DMS53 (cell line): ENCODE data around the gene CRX.
"Not testable (repeated sequence)": the region's sequence is repeated elsewhere in the genome, so short reads cannot be mapped to it uniquely, and the experiment has no call there.

Experiments used
- DNase-seq: peaks from one replicate; lab custom pipeline; 2025; lab: John Stamatoyannopoulos, UW

CRX gene

DNA sequence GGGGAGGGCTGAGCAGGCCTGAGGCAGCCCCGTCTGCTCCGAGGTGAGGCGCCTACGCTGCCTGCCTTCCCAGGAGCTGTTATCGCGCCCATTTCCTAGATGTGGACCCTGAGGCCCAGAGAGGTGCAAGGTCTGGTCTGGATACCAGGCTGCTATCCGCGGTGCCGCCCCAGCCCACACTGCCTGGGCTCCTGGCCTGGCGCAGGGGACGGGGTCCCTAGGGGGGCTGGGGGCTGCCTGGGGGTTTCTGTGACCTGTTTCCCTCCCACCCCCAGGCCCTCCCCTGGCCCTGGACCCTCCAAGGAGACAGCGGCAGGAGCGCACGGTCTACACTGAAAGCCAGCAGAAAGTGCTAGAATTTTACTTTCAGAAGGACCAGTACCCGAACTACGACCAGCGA is 38.1 kb downstream of the CRX start:
- not testable (repeated sequence) for DNase-seq

DNA sequence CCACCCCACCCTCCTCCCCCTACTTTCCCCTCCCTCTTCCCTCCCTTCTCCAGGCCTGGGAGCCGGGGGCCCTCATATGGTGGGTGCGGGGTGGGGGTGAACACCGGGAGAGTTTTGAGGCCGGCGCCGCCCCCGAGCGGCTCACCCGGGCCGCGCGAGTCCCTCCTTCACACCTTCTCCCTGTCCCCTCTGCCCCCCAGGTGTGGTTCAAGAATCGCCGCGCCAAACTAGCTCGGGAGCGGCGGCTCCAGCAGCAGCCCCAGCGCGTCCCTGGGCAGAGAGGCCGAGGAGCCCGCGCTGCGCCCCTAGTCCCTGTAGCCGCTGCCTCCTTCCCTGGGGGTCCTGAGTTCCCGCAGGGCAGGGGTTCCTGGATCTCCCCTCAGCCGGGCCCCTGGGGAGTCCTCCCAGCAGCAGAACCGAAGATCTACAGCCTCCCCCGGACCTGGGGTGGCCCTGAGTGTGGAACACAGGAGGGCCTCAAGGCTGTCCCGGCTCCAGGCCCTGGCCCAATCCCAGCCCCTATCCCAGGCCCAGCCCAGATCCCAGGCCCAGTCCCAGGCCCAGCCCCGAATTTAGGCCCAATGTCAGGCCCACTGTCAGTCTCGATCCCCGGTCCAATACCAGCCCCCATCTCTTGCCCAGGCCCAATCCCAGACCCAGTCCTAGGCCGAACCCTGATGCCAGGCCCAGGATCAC is 39.0 kb downstream of the CRX start:
- no peak for DNase-seq

DNA sequence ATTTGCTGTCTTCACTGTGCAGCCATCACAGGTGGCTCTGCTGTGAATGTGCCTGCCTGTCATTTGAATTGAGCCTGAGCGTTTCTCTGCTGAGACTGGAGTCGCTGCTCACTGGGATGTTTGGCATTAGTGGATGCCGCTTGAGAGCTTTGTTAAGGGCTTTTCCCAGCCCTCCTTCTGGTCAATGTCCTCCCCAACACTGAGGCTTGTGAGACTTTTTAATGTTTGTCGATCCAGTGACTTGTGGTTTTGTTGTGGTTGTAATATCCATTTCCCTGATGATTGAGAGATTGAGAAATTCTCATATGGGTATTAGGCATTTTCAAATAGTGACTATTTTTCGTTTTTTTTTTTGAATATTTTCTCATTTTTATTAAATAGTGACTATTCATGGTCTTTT is 39.9 kb downstream of the CRX start:
- no peak for DNase-seq

DNA sequence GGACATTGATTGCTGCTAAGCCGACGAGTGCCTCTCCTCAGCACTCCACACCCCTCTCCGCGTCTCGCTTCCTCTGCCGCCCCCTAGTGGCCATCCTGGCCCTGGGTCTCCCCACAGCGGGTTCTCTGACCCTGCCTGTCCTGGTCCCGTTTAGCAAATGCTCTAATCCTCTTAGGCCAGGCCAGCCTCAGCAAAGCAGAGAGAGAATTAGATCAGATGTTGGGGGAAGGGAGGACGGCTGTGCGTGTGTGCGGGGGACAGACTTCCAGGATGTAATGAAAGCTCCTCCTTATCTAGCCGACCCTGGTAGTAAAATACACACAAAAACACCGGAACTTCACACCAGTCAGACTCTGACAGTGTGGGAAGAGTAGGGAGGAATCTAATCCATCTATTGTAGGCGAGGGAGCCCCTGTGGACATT is 41.8 kb downstream of the CRX start:
- peak; percentile 77 for DNase-seq

DNA sequence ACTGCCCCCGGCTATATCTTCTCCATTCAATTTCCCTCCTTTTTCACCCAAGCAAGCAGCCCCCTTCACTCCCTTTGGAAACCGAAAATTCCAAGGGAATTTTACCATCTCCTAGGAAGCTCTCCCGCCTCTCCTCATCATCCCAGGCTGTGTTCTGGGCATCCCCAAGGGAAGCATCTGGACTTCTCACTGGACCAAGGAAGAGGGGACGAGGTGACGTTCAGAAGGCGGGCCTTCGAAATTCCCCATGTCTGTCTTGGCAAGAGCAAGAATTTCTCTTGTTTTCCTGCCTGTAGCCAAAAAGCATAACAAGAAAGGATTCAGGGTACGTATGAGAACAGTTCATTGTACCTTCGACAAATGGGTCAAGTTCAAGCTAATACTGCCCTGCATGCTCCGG is 43.4 kb downstream of the CRX start:
- DNase-seq: no peak

DNA sequence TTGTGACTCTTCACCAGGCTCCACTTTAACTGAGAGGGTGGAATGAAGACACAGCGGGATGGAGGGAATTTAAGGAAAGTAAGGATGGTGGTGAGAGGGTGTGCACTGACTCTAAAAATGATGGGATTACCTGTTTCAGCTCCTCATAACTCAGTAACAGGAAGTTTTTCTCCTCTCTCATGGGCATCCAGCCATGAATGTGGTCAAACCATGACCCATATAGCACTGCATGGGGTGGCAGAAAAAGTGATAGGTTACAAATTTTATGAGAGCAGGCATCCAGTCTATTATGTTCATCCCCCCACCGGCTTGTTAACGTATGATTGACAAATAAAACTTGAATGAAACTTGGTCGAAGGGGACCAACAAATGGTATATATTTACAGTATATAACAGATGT is 57.2 kb downstream of the CRX start:
- no peak for DNase-seq

DNA sequence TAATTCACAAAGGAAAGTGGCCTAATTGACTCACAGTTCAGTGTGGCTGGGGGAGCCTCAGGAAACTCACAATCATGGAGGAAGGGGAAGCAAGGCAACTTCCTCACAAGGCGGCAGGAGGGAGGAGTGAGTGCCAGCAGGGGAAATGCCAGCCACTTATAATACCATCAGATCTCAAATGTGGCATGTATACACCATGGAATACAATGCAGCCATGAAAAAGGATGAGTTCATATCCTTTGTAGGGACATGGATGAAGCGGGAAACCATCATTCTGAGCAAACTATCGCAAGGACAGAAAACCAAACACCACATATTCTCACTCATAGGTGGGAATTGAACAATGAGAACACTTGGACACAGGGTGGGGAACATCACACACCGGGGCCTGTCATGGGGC is 57.6 kb downstream of the CRX start:
- not testable (repeated sequence) for DNase-seq

DNA sequence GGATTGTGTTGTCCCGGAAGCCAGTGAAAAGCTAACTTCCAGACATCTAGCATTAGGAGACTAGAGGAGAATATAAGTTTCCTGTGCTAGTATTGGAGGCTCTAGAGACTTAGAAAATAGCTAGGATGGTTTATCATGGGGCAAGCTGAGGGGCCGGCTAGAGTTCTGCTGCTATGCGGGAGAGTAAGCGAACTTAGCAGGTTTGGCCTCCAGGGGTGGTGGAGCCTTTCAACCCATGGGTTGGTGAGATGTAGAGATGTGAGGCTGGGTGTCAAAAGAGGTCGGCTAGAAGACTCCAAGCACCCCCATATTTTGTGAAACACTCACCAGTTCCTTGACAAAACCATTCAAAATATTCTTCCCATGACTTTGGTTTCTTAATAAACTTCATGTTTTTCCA is 60.0 kb downstream of the CRX start:
- DNase-seq: no peak

DNA sequence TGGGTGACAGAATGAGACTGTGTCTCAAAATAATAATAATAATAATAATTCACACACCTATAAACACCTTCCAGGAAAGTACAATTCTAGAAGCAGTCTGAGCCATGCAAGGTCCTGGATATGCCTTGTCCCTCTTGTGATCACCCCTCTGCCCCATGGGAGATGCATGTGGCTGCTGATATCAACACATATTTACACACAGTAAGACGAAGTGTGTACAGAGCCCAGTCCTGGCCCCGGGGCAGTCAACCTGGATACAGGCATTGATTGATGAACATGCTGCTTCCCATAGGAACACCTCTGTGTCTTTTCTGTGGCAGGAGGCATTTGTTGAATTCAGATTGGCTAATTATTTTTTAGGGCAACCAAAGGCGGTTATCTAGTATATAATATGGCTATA is 61.2 kb downstream of the CRX start:
- no peak for DNase-seq

DNA sequence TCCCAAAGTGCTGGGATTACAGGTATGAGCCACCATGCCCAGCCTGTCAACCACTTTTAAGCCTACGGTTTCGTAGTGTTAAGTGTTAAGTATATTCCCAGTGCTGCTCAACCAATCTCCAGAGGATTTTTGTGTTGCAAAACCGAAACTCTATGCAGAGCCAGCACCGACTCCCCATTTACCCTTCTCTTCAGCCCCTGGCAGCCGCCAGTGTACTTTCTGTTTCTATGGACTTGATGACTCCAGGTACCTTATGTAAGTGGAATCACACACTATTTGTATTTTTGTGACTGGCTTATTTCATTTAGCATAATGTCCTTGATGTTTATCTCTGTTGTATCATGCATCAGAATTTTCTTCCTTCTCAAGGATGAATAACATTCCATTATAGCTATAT is 63.3 kb downstream of the CRX start:
- no peak for DNase-seq

DNA sequence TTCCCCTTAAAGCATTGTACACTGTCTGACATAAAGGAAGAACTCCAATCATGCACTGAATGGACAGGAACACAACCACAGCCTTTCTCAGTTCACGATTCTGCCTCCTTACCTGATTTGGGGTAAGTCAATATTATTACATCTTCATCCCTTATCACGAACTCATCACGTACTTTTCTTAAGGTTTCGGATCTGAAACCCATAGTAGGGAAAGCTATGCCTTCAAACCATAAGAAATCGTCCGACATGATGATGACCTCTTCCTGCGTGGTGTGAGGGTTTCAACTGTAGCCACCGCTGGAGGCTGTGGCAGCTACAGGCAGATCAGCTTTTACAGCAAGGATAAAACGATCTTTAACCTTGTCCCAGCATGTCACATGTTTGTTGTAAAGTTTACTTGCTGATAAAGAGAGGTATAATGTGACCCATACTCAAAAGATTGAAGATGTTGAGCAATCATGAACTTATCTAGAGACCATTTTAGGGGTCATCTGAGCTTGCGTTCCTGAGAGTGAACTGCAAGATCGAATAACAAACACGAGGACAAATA is 64.3 kb downstream of the CRX start, which contains the start of gene SULT2A1:
Gene SULT2A1 (minus strand): TSS at position 306 of the 550 bp plus-strand sequence. CDS start 58 bp downstream, at position 248.
- no peak for DNase-seq

DNA sequence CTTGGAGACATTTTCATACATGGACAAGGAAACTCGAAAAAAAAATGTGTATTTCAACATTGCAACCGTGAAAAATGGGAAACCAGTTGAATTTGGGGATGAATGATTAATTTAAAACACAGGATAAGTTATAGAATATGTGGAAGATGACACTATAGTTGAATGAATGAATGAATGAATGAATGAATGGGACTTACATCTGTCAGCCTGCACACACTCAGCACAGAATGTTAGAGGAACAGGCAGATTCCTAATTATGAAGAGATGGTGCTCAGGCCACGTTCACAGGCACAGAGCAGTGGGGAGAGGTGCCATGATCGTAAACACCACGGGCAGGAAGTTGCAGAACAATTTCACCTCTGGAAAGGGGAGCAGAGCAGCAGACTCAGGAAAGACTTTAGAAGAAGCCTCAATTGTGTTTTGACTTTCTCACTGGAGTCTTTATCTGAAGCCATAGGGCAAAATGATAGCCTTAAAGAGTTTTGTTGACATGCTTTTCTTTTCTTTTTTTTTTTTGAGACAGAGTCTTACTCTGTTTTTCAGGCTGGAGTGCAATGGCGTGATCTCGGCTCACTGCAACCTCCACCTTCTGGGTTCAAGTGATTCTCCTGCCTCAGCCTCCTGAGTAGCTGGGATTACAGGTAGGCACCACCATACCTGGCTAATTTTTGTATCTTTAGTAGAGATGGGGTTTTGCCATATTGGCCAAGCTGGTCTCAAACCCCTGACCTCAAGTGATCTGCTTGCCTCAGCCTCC is 69.3 kb downstream of the CRX start:
- no peak for DNase-seq

DNA sequence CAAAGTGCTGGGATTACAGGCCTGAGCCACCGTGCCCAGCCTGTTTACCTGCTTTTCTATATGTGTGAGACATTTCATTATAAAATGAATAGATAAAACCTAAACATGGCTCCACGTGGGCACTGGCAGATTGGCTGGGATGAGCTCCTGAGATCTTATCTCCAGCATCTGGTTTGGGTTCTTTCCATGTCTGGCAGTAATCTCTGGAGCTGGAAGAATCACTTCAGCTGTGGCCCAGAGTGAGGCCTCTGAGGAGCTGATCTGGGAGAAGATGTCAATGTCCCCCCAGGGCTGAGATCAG is 69.8 kb downstream of the CRX start:
- no peak for DNase-seq

DNA sequence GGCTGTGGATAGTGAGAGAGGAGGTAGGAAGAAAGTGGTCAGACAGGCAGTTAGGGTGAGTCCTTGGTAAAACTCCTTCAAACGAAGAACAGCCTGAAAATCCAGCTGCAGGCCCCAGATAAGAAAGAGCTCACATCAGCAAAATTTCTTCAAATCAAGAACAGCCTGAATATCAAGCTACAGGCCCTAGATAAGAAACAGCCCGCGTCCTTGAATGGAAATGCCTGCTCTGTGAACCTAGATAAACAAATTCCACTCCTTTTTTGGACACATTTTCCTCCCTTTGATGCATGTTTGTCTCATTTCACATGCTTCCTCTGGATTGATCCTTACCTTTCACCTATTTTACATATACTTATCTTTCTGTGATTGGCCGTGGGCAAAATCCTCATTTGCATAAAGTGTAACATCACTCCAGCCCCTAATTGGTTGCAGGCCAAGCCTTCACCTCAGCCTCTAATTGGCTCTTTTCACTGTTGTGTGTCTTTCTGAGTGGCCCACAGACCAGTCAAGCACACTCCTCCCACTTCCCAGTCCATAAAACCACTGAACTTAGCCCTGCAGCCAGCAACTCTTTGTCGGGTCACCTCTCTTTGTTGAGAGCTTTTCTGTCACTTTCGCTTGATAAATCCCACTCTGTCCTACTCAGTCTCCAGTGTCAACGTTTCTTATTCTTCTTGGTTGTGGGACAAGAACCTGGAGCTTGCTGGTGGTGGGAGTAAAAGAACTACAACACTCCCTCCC is 70.4 kb downstream of the CRX start:
- no peak for DNase-seq
